Suppressor macrophage treated with lipopolysaccharide for 4 hours (primary cell): ENCODE measurements around the gene IL17RD.

Experiments used
- DNase-seq: peaks from one replicate; pipeline ENCODE4 v3.0.0-alpha.2; 2020

IL17RD gene

DNA sequence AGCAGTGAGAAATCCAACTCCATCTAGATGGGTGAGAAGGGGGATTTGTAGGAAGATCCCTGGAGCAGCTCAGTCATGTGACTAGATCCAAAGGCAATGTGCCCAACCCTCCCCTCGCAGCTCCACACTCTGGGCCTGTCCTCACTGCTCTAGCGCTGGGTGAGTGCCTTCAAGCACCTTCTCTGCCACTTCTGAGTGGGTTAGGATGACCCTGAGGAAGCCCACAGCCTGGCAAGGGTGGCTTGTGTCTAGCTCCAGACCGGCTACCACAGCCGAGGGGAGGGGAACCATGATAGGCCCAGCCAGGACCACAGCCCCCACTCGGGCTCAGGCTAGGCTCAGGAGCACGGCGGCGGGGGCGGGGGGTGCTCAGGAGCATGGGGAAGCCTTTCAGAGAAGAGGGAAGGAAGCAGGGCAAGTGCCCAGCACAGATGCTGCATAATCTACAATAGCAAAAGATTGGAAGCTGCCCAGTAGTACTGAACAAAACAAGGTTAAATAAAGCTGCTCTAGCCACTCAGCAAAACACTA lies 103.0 kb downstream of the IL17RD start:
- DNase-seq, result no peak

DNA sequence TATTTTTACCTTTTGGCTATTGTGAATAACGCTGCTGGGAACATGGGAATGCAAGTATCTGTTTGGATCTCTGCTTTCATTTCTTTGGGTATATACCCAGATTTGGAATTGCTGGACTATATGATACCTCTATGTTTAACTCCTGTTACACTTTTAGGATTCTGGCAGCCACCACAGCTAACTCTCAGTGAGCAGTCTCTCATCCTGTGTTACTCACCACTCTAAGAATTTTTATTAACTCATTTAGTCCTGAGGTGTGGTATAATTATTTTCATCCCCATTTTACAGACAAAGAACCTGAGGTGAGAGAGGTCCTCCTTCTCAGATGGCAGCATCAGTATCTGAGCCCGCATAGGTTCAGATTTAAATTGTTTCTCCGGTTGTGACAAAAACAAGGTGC lies 103.6 kb downstream of the IL17RD start:
- no peak for DNase-seq

DNA sequence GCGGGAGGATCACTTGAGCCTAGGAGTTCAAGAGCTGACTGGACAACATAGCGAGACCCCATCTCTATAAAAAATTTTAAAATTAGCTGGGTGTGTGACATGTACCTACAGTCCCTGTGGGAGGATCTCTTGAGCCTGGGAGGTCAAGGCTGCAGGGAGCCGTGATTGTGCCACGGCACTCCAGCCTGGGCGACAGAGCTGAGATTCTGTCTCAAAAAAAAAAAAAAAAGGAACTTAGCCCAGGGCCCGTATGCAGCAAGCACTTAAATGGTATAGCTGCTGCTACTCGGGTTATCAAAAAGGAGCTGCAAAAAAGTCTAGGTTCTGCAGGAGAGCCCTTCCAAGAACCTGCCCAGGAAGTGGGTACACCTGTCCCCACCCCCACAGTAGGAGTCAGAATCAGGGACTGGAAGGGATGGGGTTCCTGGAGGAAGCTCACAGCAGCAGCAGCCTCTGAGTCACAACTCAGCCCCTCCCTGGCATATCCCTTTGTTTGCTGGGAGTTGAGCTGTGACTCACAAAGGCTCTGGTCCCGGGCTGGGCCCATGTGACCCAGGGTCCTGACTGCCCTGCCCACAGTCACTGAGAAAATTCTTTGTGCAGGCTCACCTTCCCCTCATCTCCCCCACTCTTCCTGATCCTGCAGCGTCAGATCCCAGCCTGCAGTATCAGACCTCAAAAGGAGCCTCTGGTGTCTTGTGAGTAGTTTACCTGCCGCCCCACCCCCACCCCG lies 104.9 kb downstream of the IL17RD start, which contains the start of gene SPATA12:
Gene SPATA12 (plus strand): TSS at position 576 of the 733 bp plus-strand sequence. CDS start 13,031 bp downstream, outside the sequence.
- peak; percentile 87 for DNase-seq

DNA sequence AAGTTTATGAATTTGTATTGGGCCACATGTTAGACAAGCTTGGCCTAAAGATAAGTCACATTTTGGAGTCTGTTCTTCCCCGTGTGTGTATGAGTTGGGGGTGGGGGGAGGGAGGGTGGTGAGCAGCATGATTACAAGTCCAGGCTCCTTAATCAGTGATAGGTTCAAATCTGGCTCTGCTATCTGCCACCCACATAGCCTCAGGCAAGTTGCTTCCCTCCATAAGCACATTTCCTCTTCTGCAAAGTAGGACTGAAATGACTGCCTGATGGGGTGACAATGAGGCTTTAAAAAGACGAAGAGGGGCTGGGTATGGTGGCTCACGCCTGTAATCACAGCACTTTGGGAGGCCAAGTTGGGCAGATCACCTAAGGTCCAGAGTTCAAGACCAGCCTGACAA lies 105.7 kb downstream of the IL17RD start:
- DNase-seq, result peak; percentile 77

DNA sequence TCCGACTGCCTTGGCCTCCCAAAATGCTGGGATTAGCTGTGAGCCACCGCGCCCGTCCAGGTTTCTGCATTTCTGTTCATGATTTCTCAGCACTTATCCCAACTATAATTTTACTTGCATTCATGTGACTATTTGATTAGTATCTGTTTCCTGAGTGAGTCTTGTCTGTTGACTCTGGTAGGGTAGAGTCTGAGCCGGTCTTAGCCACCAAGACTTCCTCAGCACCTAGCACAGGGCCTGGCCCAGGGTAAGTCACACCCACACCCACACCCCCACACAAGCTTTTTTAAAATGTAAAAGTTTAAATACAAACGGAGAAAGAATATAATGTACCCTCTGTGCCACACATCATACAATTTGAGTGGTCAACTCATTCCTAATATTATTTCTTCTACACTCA lies 107.8 kb downstream of the IL17RD start:
- no peak for DNase-seq

DNA sequence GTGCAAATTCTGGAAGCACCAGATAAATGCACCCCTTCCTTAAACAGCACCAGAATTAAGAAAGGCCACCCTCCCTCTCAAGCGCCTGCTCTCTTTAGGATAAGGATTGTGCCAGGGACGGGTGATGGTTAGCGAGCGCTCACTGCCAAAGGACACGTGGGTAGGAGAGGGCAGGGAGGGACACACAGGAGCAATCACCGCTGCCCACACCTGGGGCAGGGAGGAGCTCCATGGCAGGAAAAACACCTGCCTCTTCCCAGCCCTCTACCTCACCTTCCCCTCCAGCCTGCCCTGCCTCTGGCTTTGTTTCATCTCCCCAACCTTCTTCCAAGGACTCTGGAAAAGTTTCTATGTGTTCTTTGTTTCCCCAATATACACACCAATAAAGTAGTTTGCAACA lies 112.0 kb downstream of the IL17RD start:
- DNase-seq, result no peak

DNA sequence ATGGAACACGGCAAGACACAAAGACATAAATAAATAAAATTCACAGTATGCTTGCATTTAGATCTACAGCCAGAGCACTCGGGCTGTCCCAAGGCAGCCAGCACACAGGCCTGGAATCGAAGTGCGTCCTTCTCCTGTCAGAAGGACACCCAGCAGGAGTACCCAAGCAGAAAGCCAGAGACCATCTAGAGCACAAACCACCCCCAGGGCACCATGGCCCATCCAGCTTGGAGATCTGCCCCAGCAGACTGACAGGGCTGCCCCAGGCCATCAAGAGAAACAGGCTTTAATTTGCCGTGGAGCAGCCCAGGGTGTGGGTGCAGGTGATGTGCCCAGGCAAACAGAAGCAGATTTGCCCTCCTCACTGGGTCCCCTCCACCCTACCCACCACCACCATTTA lies 112.5 kb downstream of the IL17RD start:
- DNase-seq, result no peak

DNA sequence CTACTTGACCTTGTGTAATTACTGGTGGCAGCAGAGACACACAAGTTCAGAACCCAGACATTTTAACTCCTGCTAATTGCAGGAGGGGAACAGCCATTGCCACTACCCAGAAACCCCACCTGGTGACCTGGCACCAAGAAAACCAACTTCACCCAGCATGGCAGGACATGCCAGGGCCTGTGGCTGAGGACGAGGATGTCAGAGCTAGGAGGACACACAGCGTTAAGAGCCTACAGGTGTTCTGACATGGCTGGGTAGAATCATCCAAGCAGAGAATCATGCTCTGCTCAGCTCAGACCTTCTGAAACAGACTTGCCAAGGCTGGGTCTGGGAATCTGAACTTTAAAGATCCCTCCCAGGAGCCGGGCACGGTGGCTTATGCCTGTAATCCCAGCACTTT lies 116.4 kb downstream of the IL17RD start:
- DNase-seq, result no peak

DNA sequence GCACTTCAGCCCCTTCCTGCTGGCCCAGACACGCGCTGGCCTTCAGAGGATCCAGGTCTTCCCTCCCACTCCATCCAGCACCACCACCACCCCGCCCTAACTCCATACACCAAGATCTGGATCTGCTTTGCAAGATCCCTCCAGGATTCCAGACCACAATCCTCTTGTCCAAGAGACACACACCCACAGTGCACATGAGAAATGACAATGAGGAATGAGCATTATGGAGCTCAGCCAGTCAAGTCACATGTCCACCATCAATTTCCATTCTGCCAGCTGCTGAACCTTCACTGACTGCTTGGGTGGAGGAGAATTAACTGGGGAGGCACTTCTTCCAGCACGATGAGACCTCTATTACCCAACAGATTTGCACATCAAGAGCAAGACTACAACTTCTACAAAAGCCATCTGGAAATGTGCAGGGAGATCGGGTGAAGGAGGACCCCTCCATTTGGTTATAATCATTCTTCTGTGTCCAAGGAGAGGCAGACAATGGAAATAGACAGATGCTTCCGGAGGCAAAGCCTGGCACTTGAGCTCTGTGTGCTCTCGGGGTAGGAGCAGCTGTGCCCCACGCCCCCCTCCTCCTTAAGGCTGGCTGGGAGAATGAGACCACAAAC lies 117.0 kb downstream of the IL17RD start:
- DNase-seq, result no peak

DNA sequence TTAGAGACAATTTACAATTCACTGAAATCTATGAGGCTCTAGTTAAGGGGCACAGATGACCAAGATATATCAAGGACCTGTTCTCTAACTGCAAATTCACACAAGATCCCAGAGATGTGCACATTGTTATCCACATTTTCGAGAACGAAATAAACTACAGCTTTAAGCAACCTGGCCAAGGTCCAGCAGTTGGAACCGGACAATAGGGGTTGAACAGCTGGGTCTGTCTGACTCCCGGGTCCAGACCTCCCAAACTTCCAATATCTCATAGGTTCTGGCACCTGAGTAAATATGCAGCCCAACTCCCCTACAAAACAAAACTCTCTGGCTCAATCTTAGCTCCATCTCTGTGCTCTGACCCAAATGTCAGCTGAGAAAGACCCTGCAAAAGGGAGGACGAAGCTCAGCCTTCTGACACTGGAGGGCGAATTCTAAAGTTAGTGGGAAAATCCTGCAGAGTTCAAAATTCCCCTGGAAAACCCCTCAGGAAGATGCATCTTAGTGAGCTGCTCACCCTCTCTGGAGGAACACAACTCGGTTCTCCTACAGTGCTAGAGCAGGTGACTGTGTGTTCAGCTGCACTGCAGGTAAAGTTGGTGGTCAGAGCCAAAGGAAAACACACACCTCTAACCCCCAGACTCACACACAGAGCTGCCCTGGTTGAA lies 118.9 kb downstream of the IL17RD start:
- DNase-seq, result no peak

DNA sequence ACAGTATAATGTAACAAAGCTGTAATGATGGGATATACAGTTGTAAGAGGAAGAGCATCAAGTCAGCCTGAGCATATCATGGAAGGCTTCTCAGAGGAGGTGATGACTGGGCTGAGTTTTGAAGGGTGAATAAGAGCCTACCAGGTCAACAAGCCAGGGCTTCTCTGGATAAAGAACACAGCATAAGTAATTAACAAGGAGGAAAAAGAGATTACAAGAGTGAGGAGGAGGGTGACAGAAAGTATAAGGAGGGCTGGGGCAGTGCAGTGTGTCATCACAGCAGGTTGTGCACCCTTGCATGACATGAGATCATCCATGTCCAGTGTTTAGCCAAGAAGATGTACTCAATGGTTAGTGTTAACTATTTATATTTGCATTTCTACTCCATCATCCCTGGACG lies 121.6 kb downstream of the IL17RD start:
- no peak for DNase-seq

DNA sequence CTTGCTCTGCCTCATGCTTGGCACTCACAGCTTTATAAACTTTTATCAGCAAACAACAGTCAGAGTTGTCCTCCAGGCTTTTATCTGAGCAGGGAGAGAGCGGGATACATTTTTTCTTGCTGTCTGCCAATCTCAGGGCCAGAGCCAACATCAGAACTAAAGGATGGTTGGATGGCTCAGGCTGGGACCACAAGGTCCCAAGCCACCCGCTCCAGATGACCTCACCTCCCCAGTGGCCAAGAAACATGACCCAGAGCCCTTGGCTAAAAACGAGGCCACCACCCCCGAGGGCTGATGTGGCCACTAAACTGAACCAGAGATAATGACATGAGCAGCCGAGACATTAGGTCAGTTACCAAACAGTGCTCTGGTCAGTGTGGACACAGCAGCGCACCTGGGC lies 123.5 kb downstream of the IL17RD start:
- DNase-seq, result no peak
